ENCODE data around the gene UPK3BL2. TPM values are rescaled to one million over a fixed set of nuclear protein-coding genes. Genes with fewer than 3 reads are reported as not detected.
"Not testable (repeated sequence)": the region's sequence is repeated elsewhere in the genome, so short reads cannot be mapped to it uniquely, and the experiment has no call there.

Gene UPK3BL2
- total and polyA plus RNA-seq, 2 donors (not counting 3 experiments of a cell fraction or from before 2014, with no cell fraction given): 18.2 to 29.8 TPM

GRCh38 chr7:102515889-102516288 is 27.6 kb downstream of the UPK3BL2 start:
- POLR2A ChIA-PET; CTCF ChIA-PET; H3K9me3 ChIP-seq (replicated peaks; ENCODE audit: control insufficient read depth, insufficient read depth, low read length); H3K27me3 ChIP-seq (ENCODE audit: control insufficient read depth in 2 of 2, insufficient read depth in 2 of 2, low read length in 2 of 2); DNase-seq (ENCODE audit: low read depth, low spot score); H3K9ac ChIP-seq (replicated peaks; ENCODE audit: extremely low read depth, insufficient read depth, low read length); H2AFZ ChIP-seq (ENCODE audit: low read depth, low read length); dilution Hi-C loops (cut with MboI; ENCODE audit: extremely low pct_ligation_motif_present, low sequenced_read_pairs); FAIRE-seq; BruUV-seq (replicated peaks); H3K79me2 ChIP-seq (ENCODE audit: control insufficient read depth, insufficient read depth, low read length); H3K4me3 ChIP-seq (replicated peaks in 1 of 3; ENCODE audit: insufficient read depth in 1 of 3, low read depth in 1 of 3, low read length in 3 of 3); H3K27ac ChIP-seq (ENCODE audit: insufficient read depth, low read depth, low read length); H3K36me3 ChIP-seq (ENCODE audit: control insufficient read depth in 2 of 2, extremely low read depth in 1 of 2, insufficient read depth in 2 of 2, low read length in 2 of 2); H3K4me2 ChIP-seq (ENCODE audit: insufficient read depth, low read length); intact Hi-C loops (cut with micrococcal nuclease); H3K9me1 ChIP-seq (replicated peaks; ENCODE audit: control insufficient read depth, extremely low read depth, insufficient read depth, low read length); H4K20me1 ChIP-seq (replicated peaks; ENCODE audit: control insufficient read depth, extremely low read depth, insufficient read depth, low read length); H3K4me1 ChIP-seq (ENCODE audit: control insufficient read depth, extremely low read depth, insufficient read depth, low read length): not testable (repeated sequence)

- BruUV-seq (replicated peaks); H3K27ac ChIP-seq (ENCODE audit: insufficient read depth, low read depth, low read length); H3K27me3 ChIP-seq (ENCODE audit: control insufficient read depth in 2 of 2, insufficient read depth in 2 of 2, low read length in 2 of 2); dilution Hi-C loops (cut with MboI; ENCODE audit: extremely low pct_ligation_motif_present, low sequenced_read_pairs); H3K9ac ChIP-seq (replicated peaks; ENCODE audit: extremely low read depth, insufficient read depth, low read length); H3K4me3 ChIP-seq (replicated peaks in 1 of 3; ENCODE audit: insufficient read depth in 1 of 3, low read depth in 1 of 3, low read length in 3 of 3); H3K79me2 ChIP-seq (ENCODE audit: control insufficient read depth, insufficient read depth, low read length); POLR2A ChIA-PET; DNase-seq (ENCODE audit: low read depth, low spot score); H3K36me3 ChIP-seq (ENCODE audit: control insufficient read depth in 2 of 2, extremely low read depth in 1 of 2, insufficient read depth in 2 of 2, low read length in 2 of 2); H3K4me1 ChIP-seq (ENCODE audit: control insufficient read depth, extremely low read depth, insufficient read depth, low read length); H4K20me1 ChIP-seq (replicated peaks; ENCODE audit: control insufficient read depth, extremely low read depth, insufficient read depth, low read length); H3K9me1 ChIP-seq (replicated peaks; ENCODE audit: control insufficient read depth, extremely low read depth, insufficient read depth, low read length); CTCF ChIA-PET; intact Hi-C loops (cut with micrococcal nuclease); H2AFZ ChIP-seq (ENCODE audit: low read depth, low read length); H3K9me3 ChIP-seq (replicated peaks; ENCODE audit: control insufficient read depth, insufficient read depth, low read length); H3K4me2 ChIP-seq (ENCODE audit: insufficient read depth, low read length): not testable (repeated sequence)
- peak; percentile 90 for FAIRE-seq
Observed at GRCh38 chr7:102514881-102515721, 28.4 kb downstream of the UPK3BL2 start.

- intact Hi-C loops (cut with micrococcal nuclease); H3K4me1 ChIP-seq (ENCODE audit: control insufficient read depth, extremely low read depth, insufficient read depth, low read length); H4K20me1 ChIP-seq (replicated peaks; ENCODE audit: control insufficient read depth, extremely low read depth, insufficient read depth, low read length); H3K79me2 ChIP-seq (ENCODE audit: control insufficient read depth, insufficient read depth, low read length); H3K27ac ChIP-seq (ENCODE audit: insufficient read depth, low read depth, low read length); H3K27me3 ChIP-seq (ENCODE audit: control insufficient read depth in 2 of 2, insufficient read depth in 2 of 2, low read length in 2 of 2); FAIRE-seq; H3K9me1 ChIP-seq (replicated peaks; ENCODE audit: control insufficient read depth, extremely low read depth, insufficient read depth, low read length); H3K9ac ChIP-seq (replicated peaks; ENCODE audit: extremely low read depth, insufficient read depth, low read length); POLR2A ChIA-PET; CTCF ChIA-PET; BruUV-seq (replicated peaks); H3K36me3 ChIP-seq (ENCODE audit: control insufficient read depth in 2 of 2, extremely low read depth in 1 of 2, insufficient read depth in 2 of 2, low read length in 2 of 2); H3K9me3 ChIP-seq (replicated peaks; ENCODE audit: control insufficient read depth, insufficient read depth, low read length); dilution Hi-C loops (cut with MboI; ENCODE audit: extremely low pct_ligation_motif_present, low sequenced_read_pairs): not testable (repeated sequence)
- Histone ChIP-seq H2AFZ (ENCODE audit: low read depth, low read length) (peak overlapping the region; percentile 51), H3K4me3 (replicated peaks in 1 of 3; ENCODE audit: insufficient read depth in 1 of 3, low read depth in 1 of 3, low read length in 3 of 3) (peak overlapping the region in 1 of 3 experiments; percentile 27), H3K4me2 (ENCODE audit: insufficient read depth, low read length) (peak overlapping the region; percentile 11)
- DNase-seq (ENCODE audit: low read depth, low spot score): peak; percentile 59
Observed at GRCh38 chr7:102512642-102513221, 30.8 kb downstream of the UPK3BL2 start.

DNA sequence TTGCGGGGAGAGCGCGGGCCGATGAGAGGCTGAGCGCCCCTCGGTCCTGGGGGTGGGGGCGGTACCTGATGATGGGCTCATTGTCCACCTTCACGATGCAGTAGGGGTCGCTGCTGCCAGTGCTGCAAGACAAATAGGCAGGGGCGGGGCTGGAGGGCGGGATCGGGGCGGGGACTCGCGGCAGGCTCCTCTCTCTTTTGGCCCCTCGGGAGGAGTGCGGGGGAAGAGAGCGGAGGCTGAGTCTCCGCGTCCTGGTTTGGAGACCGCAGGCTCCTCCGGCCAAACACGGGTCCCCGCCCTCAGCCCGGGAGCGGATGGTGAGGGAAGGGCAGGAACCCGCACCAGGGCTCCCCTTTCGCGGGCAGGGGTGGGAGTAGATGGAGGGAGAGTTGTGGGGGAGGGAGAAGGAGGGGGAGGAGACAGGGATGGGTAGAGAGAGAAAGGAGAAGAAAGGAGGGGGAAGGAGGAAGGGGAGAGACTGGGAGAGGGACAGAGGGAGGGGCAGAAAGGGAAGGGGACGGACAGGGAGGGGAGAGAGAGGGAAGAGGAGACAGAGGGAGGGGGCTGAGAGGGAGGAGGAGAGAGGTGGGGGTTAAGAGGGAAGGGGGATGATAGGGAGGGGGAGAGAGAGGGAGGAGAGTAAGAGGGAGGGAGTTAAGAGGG is 31.5 kb downstream of the UPK3BL2 start:
- H3K36me3 ChIP-seq (ENCODE audit: control insufficient read depth in 2 of 2, extremely low read depth in 1 of 2, insufficient read depth in 2 of 2, low read length in 2 of 2); H3K79me2 ChIP-seq (ENCODE audit: control insufficient read depth, insufficient read depth, low read length); dilution Hi-C loops (cut with MboI; ENCODE audit: extremely low pct_ligation_motif_present, low sequenced_read_pairs); H3K27ac ChIP-seq (ENCODE audit: insufficient read depth, low read depth, low read length); DNase-seq (ENCODE audit: low read depth, low spot score); CTCF ChIA-PET; H3K9me3 ChIP-seq (replicated peaks; ENCODE audit: control insufficient read depth, insufficient read depth, low read length); POLR2A ChIA-PET; H3K4me1 ChIP-seq (ENCODE audit: control insufficient read depth, extremely low read depth, insufficient read depth, low read length); H3K27me3 ChIP-seq (ENCODE audit: control insufficient read depth in 2 of 2, insufficient read depth in 2 of 2, low read length in 2 of 2); H3K9me1 ChIP-seq (replicated peaks; ENCODE audit: control insufficient read depth, extremely low read depth, insufficient read depth, low read length); H3K4me2 ChIP-seq (ENCODE audit: insufficient read depth, low read length); BruUV-seq (replicated peaks); H3K9ac ChIP-seq (replicated peaks; ENCODE audit: extremely low read depth, insufficient read depth, low read length); H4K20me1 ChIP-seq (replicated peaks; ENCODE audit: control insufficient read depth, extremely low read depth, insufficient read depth, low read length); intact Hi-C loops (cut with micrococcal nuclease); H3K4me3 ChIP-seq (replicated peaks in 1 of 3; ENCODE audit: insufficient read depth in 1 of 3, low read depth in 1 of 3, low read length in 3 of 3); H2AFZ ChIP-seq (ENCODE audit: low read depth, low read length): not testable (repeated sequence)
- peak; percentile 99 for FAIRE-seq

All from endothelial cell of umbilical vein (primary cell).